GM19438 (cell line): ENCODE data around the gene DHRS9.

ENCODE experiments used
- ATAC-seq: cut with Tn5 transposase; IDR thresholded peaks from one replicate; pipeline ENCODE4 v1.9.1; 2021; ENCODE audit warnings: low read depth; ENCODE audit not compliant: unreplicated experiment

DHRS9 gene

DNA sequence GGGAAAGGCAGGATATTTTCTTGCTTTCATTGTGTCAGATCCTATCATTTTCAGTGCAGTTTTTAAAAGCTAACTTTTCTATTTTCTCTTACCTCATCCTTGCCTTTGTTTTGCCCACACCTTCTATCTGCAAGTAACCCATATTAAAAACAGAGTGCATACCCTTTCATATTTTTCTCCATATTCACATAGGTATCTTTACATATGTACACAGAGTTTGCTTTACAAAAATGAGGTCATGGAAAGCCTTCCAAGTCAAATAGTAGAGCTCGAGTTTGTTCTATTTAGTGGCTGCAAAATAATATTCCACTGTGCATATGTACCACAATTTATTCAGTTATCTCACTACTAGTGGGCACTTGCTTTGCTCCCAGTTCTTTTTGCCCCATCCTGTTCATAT lies 3.9 kb upstream of the DHRS9 start:
- ATAC-seq = no peak

DNA sequence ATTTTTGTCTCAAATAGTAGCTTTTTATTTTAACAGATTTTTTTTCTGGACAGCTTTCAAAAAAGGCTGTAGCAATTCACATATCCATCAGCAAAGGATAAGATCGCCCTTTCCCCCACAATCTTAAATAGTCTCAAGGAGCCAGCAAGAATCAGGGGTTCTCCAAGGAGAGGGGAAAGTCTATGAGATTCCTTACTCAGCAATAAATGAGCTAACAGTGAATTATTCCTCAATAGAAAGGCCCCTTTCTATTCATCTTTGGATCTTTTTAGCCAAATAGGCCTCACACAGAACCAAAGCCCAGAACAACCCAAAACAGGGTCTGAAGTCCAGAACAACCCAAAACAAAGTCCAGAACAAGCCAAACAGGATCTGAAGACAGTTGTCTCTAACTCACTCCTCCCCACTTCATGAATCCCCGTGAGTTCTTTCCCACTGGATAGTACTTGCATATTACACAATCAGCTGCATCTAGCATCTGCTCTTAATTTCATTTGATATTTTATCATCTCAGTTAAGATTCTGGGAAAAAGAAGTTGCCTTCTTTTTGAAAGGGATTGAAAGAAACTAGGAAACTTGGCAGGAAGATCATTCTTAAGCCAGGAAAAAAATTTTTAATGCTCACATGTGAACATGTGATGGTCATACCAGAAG lies 3.4 kb upstream of the DHRS9 start:
- no peak for ATAC-seq

DNA sequence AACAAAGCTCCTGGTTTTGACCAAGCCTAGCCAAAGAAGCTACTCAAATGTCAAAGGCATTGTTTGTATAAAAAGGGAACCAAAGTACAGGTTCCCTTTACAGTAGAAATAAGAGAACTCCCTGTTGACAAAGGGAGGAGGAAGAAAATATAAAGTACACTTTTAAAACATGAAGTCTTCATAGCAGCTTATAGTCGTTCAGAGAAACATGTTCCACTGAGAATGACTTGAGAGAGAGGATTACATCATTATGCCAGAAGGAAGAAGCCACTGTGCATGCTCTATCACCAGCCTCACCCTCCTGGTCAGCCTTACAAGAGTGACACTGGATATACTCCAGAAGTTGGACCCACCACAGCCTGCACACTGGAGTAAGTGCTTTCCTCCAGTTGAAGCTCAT lies 2.5 kb upstream of the DHRS9 start:
- ATAC-seq = no peak

DNA sequence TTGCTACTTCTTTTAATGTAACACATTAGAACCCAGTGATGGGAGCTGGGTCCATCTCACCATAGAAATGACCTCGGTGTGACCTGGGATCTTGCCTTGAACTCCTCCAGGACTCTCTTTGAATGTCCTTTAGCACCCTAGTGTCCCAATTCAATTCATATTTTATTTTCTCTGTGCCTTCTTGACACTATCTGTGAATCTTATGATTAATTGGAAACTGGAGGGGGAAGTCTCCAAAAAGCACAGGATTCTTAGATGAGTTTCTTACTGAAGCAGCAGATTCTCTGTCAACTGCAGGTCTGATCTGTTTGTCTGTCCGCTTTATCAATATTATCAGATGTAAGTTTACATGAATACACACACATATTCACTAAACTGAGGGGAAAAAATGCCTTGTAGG lies 470 bp downstream of the DHRS9 start:
- ATAC-seq = no peak

DNA sequence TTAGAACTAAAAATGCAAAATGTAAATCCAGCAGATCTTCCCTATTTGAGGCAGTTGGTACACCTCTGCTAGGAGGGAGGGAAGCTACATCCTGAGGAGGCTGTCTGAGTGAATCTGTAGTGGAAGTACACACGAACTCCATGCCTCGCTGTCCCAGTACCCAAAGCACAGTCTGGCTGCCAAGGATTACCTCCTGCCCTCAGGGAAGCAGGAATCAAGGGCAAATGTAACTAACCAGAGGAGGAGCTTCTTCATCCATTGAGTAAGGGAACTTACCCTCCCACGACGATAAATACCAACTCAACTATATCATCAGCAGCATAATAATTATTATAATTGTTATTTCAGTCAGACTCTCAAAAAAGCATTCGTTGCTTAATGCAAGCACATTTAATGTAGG lies 2.1 kb downstream of the DHRS9 start:
- ATAC-seq = no peak

DNA sequence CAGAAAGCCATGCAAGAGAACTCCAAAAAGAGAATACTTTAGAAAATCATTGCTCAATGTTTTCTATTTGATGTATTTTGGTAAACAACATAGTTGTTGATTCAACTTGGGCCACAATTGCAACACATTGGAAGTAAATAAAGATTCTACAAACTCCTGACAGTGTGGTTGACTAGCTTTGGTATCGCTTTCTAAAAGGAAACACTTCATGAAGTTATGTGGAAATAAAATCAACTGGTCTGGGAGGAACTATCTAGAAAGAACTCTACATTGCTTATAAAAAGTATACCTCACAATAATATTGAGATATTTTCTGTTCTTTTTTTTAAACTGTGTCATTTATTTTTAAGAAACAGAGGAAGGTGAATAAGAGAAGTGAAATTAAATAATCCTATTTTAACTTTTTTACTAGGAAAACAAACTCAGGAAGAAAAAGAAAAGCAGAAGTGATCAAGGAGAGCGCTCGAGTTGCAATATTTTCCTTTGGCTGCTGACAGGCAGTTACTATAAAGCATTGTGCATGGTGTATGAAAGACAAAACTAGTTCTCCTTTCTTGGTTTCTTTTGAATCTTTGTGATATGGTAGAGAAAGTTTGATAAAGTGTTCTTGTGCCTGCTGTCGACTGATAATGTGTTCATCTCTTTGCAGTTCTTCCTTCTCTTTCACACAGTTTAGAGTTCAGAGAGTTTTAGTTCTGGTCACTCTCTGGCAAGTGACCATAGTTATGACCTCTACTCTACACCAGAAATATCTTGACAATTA lies 3.0 kb downstream of the DHRS9 start:
- peak; percentile 48 for ATAC-seq

DNA sequence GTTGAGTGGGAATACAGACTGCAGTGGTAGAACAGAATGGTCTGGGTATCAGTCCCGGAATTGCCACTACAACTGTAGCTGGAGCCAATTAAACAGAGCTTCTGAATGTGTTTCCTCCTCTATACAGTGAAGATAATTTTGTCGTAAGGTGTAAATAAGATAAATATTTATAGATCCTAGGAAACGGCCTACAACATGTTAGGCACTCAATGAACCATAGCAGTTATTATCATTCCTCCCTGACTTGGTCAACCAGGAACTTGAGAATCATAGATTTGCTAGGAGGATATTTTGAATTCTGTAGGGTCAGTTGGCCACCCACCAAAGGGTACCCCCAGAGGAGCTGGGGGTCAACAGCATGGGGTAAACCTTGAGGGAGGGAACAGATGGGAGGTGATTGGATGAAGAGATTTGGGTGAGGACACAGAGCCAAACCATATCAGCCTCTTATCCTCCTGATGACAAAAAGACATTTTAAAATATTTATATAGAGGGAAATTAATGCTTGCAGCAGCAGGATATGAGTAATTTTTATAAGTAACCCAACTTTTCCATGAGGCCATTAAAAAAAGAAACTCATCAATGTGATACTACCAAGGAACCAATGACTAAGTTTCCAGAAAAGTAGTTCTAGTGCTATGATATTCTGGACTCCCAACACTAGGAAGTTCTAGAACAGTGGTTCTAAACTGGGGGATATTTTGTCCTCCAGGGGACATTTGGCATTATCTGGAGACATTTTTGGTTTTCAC lies 4.0 kb downstream of the DHRS9 start:
- ATAC-seq = no peak

DNA sequence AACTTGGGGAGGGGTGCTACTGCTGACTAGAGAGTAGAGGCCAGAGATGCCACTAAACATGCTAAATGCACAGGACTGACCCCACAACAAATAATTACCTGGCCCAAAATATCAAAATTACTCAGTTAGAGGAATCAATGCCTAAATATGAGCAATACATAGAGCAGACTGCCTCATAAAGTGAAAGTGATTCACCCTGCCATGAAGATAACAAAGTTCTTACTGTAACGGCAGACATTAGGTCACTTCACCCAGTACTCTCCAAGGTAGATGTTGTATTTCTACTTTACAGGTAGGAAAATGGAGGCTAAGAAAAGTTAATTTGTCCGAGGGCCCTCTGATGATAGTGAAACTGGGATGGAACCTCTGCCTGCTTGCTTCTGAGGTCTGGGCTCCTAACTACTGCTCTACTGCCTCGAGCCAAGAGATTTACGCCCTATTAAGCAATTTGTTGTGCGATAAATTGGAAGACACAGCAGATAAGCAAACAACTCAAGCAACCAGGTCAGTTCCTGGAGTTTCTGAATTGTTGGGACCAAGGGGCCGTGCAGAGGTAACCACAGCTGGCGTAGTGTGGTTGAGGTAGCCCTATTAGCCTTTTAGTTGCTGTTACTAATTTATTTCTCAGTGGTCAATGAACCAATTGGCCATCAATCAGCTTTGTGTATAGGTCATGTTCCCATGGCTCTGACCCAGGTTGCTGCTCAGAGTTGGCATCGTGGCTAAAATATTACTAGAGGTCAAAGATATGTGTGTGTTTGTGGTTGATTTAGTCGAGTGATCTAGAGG lies 4.8 kb downstream of the DHRS9 start:
- peak; percentile 46 for ATAC-seq

DNA sequence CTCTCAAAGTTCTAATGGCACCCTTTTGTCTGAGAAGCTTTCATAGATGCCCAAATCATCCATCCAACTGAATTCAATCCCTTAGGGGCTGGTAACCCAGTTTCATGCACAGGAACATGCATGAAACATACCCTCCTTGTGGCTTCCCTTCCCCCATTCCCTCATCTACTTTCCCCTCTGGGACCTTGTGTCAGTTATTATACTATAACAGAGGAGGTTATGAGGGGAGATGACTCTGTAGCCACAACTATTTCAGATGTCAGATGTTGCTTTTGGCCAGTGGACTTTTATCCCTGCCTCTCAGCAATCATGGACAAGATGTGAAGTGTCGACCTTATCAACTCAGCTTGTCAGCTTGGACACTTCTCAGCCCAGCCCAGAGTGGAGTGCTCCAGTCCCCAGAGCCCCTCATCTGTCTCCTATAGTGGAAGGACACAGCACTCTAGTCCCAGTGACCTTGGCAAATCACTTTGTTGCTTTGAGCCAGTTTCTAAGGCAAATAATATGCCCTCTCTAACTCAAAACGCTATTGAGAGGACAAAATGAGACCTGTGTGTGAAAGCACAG lies 8.4 kb downstream of the DHRS9 start:
- no peak for ATAC-seq

DNA sequence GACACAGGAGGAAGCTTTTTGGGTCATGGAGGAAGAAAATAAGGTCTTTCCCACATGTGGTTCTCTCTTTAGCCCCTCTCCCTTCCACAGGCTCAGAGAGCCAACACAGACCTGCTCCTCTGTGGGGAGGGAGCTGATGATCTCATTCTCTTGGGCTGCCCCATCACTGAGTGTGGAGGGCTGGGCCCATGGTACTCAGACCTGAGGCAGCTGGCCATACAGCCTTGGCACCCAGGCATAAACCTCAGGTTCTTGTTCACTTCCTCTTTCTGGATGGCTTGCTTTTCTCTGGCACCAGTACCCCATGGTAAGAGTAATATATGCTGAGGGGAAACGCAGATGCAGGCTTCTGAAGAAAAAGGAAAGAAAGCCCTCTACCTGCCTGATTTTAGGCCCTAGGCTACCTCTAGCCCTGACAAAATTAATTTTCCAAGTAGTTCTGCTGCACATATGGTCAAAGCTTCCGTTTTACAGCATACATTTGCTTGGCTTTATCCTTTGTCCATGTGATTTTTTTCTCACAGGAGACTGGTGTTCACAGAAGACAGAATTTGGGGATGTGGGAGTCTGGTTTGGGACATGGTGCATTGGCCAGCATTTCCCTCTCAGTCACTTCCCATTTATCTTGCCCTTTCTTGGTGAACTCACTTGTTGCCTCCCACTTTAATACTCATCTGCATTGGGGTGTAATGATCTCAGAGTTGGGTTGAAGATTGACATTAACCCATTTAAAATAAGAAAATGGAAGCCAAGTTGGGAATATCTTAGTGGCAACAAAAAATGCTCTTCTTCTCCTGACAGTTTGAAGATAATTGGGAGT lies 11.1 kb downstream of the DHRS9 start:
- peak; percentile 67 for ATAC-seq

DNA sequence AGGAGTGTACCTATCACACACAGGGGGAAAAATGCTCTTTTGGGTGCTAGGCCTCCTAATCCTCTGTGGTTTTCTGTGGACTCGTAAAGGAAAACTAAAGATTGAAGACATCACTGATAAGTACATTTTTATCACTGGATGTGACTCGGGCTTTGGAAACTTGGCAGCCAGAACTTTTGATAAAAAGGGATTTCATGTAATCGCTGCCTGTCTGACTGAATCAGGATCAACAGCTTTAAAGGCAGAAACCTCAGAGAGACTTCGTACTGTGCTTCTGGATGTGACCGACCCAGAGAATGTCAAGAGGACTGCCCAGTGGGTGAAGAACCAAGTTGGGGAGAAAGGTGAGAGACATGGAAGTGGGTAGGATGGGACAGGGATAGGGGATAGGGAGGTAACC lies 12.2 kb downstream of the DHRS9 start:
- no peak for ATAC-seq

DNA sequence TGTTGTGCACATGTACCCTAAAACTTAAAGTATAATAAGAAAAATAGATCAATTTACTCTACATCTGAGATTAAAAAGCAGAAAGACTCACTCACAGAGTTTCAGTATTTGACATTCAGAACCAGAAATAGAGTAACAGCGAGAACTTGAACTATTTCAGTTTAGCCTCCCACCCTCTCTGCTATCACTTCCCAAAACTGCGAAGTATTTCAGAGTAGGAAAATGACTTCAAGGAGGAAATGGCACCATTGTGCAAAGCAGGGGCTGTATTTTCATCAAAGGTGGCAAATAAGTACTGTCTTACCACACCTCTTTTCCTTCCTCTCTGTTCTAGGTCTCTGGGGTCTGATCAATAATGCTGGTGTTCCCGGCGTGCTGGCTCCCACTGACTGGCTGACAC lies 13.6 kb downstream of the DHRS9 start:
- ATAC-seq = no peak

DNA sequence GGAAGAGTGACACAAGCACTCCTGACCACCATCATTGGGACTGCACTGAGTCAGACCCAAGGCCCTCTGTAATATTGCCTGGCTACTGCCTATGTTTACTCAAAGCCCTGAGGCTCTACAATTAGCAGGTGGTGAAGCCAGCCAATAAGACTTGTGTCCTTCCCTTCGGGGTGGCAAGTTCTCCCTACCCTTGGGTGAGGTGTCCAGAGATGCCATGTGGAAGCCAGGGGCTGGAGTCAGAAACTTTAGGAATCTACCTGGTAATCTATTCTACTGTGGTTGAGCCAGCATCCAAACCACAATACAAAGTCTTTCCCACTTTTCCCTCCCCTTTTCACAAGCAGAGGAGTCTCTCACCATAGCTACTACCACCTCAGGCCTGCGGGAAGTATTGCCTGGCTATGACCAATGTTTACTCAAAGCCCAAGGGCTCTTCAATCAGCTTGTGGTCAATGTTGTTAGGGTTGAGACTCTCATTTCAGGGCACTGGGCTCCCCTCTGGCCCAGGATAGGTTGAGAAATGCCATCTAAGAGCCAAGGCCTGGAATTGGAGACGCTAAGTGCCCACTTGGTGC lies 17.6 kb downstream of the DHRS9 start:
- no peak for ATAC-seq

DNA sequence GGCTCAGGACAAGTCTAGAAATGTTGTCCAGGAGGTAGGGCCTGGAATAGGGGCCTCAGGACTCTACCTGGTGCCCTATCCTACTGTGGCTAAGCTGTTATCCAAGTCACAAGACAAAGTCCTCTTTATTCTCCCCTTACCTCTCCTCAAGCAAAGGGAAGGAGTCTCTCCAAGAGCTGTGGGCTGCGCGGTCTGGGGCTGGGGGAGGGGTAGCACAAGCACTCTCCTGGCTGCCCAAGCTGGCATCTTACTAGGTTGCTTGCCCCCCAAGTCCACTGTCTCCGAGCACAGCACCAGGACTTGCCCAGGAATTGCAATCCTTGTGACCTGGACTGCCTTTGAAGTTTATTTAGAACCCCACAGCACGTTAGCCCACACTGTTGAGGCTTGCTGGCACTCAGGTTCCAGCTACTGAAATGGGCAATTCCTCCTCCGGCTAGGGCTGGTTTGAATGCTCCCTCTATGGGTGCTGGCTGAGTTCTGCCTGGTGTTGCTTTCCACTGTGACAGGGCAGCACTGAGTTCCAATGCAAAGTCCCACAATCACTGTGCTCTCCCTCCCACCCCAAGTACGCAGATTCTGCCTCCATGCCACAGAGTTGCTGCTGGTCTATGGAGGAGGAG lies 18.5 kb downstream of the DHRS9 start:
- ATAC-seq = no peak

DNA sequence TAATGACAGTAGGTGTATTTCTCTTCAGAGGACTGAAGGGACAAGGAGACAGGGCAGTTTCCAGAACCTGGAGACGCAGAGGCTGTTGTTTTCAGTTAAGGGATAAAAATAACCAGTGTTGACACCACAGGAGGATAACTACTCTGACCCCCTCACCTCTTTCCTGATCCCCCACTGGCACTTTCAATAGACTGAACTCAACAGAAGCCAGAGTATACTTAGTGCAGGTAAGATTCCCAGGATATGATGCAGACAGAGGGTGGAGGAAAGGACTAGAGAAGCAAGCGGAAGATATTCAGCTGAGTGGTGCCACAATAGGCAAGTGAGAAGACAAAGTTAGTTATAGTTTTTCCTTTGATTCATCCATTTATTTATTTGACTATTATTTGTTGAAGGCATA lies 19.8 kb downstream of the DHRS9 start:
- ATAC-seq = no peak

DNA sequence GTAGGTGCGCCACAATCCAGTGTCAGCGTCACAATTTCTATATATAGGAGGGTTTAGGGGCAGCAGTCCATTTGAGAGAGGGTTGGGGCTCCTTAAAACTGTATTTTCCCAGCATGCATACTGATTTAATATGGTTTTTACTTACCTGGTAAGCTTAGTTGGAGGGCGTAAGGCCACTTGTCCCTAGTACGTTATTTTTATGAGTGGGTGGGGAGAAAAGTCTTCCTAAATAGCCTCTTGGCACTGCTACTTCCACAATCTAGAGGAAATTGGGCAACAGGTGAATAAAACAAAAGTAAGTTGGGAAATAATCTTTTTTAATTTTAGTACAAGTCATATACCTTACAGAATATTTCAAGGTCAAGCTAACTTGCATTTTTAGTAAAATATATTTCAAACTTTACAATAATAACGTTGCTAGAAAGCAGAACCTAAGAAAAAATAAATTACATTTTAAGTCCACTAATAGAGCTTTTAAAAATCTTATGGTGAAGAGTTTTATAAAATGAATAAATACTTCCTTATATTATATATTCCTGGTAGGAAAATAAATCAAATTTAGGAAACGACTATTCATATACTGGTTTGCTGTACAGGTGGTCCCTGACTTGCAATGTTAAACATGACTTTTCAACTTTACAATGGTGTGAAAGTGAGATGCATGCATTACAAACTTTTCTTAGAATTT lies 20.9 kb downstream of the DHRS9 start:
- no peak for ATAC-seq

DNA sequence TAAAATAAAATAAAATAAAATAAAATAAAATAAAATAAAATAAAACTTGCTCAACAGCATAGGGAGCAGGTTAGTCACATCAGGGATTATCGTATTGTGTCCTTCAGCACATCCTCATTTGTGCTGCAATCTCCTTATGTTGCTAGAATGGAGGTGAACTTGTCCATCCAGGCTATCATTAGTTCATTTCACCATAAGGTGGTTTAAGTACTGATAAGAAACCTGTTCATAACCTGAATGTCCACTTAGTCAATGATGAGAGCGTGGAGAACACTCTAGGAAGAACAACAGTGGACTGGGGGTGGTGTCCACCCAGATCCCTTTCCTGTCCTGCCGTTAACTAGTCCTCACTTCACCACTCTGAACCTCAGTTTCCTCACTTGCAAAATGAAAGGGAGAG lies 21.9 kb downstream of the DHRS9 start:
- ATAC-seq = no peak

DNA sequence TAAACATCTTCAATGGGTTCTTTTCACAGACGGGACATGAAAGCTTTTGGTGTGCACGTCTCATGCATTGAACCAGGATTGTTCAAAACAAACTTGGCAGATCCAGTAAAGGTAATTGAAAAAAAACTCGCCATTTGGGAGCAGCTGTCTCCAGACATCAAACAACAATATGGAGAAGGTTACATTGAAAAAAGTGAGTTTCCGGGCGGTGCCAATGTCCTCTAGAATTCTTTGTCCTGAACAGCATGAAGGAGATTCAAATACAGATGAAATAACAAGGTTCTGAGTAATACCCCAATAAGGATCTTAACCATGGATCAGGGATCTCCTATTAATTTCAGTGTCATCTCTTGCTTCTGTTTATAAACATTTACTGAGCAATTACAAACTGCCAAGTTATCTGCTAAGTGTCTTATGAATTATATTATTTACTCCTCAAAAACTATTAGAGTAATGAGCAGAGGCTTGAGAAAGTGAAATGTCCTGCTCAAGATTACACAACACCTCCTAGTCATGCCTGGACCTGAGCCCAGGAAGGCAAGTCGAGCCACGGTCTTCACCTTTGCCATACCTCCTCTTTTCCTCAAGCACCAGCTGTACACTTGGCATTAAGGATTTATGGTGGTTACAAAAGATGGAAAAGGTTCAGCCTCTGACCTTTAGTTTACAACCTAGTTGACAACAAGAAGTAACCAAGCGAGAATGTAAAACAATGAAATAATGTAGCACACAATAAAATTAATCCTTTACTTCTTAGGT lies 22.6 kb downstream of the DHRS9 start:
- ATAC-seq = no peak
